Activated CD8-positive, alpha-beta T cell treated with anti-CD3 and anti-CD28 coated beads for 36 hours (primary cell): Measurements from ENCODE around the gene RNF150. TPM values are rescaled to one million over a fixed set of nuclear protein-coding genes. Genes with fewer than 3 reads are reported as not detected.

Source experiments
- ATAC-seq: fragments of 200-7000 bp; cut with Tn5 transposase; one replicate; pipeline ENCODE4 v1.10.0; 2021; ENCODE audit warnings: mild to moderate bottlenecking, moderate library complexity
- CTCF ChIA-PET: fragments of 350-600 bp; sonication (Branson Sonifier 250); formaldehyde crosslinking; loops from one replicate; lab custom pipeline; 2021; ENCODE audit warnings: antibody characterized with exemption; lab: Charles Lee
- POLR2A ChIA-PET: fragments of 350-600 bp; sonication (Branson Sonifier 250); formaldehyde crosslinking; loops from one replicate; lab custom pipeline; 2021; ENCODE audit warnings: antibody characterized with exemption; lab: Charles Lee
- DNase-seq: peaks from one replicate; pipeline ENCODE4 v3.0.0-alpha.2; 2020
- H3K27ac Mint-ChIP-seq: one replicate; pipeline ENCODE4 v1.8.0; 2021; ENCODE audit warnings: mild to moderate bottlenecking, mixed read lengths
- H3K27me3 Mint-ChIP-seq: one replicate; pipeline ENCODE4 v1.8.0; 2021; ENCODE audit warnings: mixed read lengths
- H3K36me3 Mint-ChIP-seq: one replicate; pipeline ENCODE4 v1.8.0; 2021; ENCODE audit warnings: low read depth, mixed read lengths
- H3K4me1 Mint-ChIP-seq: one replicate; pipeline ENCODE4 v1.8.0; 2021; ENCODE audit warnings: low read depth, mixed read lengths
- H3K4me3 Mint-ChIP-seq: one replicate; pipeline ENCODE4 v1.8.0; 2021; ENCODE audit warnings: mild to moderate bottlenecking, moderate library complexity, mixed read lengths
- H3K9me3 Mint-ChIP-seq: one replicate; pipeline ENCODE4 v1.8.0; 2021; ENCODE audit warnings: mixed read lengths
- intact Hi-C: fragments of 100-400 bp; cut with micrococcal nuclease; formaldehyde crosslinking; loops from one replicate; pipeline ENCODE4 v1.10.0; 2022
- total RNA-seq, 2 experiments: library from RNA; stranded (reverse); gene quantifications; one replicate each; pipeline ENCODE4 v1.2.3, GENCODE V29; 2021
- TF ChIP-seq, protein P1 (sequence below): fragments of 200-600 bp; IDR thresholded peaks from one replicate; pipeline ENCODE4 v1.8.0; 2022; ENCODE audit warnings: antibody characterized with exemption, mild to moderate bottlenecking

RNF150 gene
- total RNA-seq, 2 experiments from 2014 or later = 0.09 to 0.43 TPM

DNA sequence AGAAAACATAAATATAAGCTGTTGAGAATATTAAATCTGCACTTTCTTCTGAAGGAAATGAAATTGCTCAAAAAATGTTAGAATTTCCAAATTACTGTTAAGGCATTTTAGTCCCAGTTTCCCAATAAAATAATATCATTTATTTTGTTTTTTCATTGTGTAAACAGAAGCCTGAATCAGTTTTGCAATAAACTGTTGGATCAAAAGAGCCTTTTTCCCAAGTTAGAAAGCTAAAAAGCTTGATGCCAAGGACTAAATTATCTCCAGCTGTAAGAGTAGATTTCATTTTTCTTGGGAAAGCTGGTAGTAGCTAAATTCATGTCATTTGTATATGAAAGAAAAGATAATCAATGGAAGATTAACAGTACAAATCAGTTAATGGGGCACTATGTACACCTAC, 95.8 kb downstream of the RNF150 start:
- H3K27ac Mint-ChIP-seq = no peak overlapping the region
- no peaks in the 10 kb centered on the region for H3K4me1 Mint-ChIP-seq
- intact Hi-C loops = no loop called here
- no peaks in the 10 kb centered on the region for H3K27me3 Mint-ChIP-seq
- no peaks in the 10 kb centered on the region for H3K36me3 Mint-ChIP-seq
- TF ChIP-seq, protein P1, sequence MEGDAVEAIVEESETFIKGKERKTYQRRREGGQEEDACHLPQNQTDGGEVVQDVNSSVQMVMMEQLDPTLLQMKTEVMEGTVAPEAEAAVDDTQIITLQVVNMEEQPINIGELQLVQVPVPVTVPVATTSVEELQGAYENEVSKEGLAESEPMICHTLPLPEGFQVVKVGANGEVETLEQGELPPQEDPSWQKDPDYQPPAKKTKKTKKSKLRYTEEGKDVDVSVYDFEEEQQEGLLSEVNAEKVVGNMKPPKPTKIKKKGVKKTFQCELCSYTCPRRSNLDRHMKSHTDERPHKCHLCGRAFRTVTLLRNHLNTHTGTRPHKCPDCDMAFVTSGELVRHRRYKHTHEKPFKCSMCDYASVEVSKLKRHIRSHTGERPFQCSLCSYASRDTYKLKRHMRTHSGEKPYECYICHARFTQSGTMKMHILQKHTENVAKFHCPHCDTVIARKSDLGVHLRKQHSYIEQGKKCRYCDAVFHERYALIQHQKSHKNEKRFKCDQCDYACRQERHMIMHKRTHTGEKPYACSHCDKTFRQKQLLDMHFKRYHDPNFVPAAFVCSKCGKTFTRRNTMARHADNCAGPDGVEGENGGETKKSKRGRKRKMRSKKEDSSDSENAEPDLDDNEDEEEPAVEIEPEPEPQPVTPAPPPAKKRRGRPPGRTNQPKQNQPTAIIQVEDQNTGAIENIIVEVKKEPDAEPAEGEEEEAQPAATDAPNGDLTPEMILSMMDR = no peak
- DNase-seq = no peak
- H3K9me3 Mint-ChIP-seq = no peaks in the 10 kb centered on the region
- POLR2A ChIA-PET = no interaction called here
- CTCF ChIA-PET = interaction anchor here (0.8 kb wide), 1 partner anchor 16 kb away, joined by 3 read pairs; no protein-coding TSS in a partner anchor
- ATAC-seq = no peak
- H3K4me3 Mint-ChIP-seq = no peak overlapping the region

DNA sequence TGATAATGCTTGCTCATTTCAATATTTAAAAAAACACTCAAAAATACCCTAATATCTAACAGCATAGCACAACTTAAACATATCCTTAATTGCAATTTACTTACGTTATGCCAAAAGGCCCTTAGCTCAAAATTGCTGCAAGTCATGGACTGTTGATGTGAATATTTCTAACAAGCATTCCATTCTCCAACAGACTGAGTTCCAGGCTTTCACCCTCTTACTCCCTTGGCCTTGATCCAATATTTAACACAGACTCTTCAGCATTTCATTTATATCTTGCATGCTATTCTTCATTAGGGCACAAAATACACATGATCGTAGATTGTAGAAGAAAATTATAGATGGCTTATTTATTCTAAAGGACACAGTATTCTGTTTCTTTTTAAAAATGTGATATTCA, 96.5 kb downstream of the RNF150 start:
- no peaks in the 10 kb centered on the region for H3K27me3 Mint-ChIP-seq
- no peak for DNase-seq
- no peaks in the 10 kb centered on the region for H3K36me3 Mint-ChIP-seq
- TF ChIP-seq, protein P1 = no peak
- H3K4me3 Mint-ChIP-seq = no peak overlapping the region
- intact Hi-C loops = no loop called here
- ChIA-PET POLR2A (no interaction called here), CTCF (interaction anchor here (0.8 kb wide), 1 partner anchor 15 kb away, joined by 3 read pairs; no protein-coding TSS in a partner anchor)
- no peak overlapping the region for H3K27ac Mint-ChIP-seq
- ATAC-seq = no peak
- H3K4me1 Mint-ChIP-seq = no peaks in the 10 kb centered on the region
- no peaks in the 10 kb centered on the region for H3K9me3 Mint-ChIP-seq

DNA sequence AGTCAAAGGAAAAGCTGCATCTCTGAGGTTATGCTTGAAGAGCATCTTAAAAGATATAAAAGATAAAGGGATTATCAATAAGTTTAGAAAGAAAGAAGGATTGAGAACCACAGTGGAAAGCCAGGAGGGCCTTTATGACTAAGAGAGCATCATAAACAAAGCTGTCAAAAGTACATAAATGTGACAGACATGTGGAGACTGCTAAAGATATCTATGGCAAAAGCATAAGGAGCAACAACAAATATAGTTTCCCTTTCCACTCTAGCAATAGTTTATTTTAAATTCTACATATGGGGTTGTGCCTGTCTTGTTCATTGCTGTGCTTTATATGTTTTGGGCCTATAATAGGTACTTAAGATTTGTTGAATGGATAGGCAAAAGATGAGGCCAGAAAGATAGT, 97.3 kb downstream of the RNF150 start:
- intact Hi-C loops = no loop called here
- Mint-ChIP-seq H3K4me3 (no peak overlapping the region), H3K36me3 (no peaks in the 10 kb centered on the region), H3K27ac (no peak overlapping the region), H3K9me3 (no peaks in the 10 kb centered on the region), H3K27me3 (no peaks in the 10 kb centered on the region), H3K4me1 (no peaks in the 10 kb centered on the region)
- no peak for ATAC-seq
- TF ChIP-seq, protein P1 = no peak
- no peak for DNase-seq
- ChIA-PET CTCF (interaction anchor here (0.6 kb wide), 1 partner anchor 613 kb away, joined by 3 read pairs; no protein-coding TSS in a partner anchor), POLR2A (no interaction called here)

DNA sequence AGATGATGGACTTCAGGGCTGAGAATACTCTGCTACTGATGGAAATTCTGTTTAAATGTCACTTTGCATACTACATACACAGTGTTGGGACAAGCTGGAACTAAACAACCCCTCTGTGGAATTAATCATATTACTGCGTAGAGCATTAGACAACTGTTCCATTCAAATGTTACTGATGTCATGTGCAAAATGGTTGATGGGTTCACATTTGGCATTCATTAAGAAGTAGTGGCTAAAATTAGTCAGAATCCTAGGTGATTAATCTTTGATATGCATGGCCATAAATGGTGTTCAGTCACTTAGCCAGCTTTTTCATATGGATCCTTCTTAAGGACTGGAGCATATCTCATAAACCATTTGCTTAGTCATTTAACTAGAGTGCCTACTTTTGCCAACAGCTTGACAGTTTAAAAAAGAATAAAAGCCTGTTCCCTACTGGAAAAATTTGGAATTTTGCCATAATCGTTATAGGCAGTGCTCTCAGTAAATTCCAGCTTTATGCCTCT, 105.2 kb downstream of the RNF150 start:
- Mint-ChIP-seq H3K27me3 (no peaks in the 10 kb centered on the region), H3K9me3 (no peaks in the 10 kb centered on the region), H3K4me3 (no peak overlapping the region), H3K27ac (no peak overlapping the region), H3K4me1 (no peaks in the 10 kb centered on the region), H3K36me3 (no peaks in the 10 kb centered on the region)
- POLR2A ChIA-PET = no interaction called here
- CTCF ChIA-PET = no interaction called here
- no peak for ATAC-seq
- intact Hi-C loops = no loop called here
- DNase-seq = no peak
- TF ChIP-seq, protein P1 = no peak

DNA sequence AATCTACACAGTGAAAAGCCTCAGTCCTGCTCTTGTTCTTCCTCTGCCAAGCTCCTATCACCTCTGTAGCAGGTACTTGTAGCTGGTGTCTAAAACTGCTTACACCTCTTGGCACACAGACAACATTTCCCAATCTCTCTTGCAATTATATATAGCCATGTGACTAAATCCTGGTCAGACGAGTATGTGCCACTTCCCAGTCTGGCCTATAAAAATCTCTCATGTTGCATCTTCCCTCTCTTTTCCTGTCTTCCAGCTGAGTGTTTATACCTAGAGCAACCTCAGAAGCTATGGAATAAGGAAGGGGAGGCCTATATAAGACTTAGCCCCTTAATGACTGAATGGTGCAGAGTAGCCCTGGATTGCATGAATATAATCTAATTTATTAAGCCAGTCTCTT, 105.8 kb downstream of the RNF150 start:
- Mint-ChIP-seq H3K4me1 (no peaks in the 10 kb centered on the region), H3K9me3 (no peaks in the 10 kb centered on the region), H3K36me3 (no peaks in the 10 kb centered on the region), H3K27me3 (no peaks in the 10 kb centered on the region), H3K27ac (no peak overlapping the region), H3K4me3 (no peak overlapping the region)
- POLR2A ChIA-PET = no interaction called here
- no peak for ATAC-seq
- CTCF ChIA-PET = no interaction called here
- no peak for DNase-seq
- TF ChIP-seq, protein P1 = no peak
- intact Hi-C loops = no loop called here
